Erythroblast (primary cell): ENCODE data around the gene CCDC102B.

Source experiments
- GATA1 ChIP-seq: IDR thresholded peaks from 2 replicates; pipeline ENCODE4 v1.6.1; 2011; ENCODE audit warnings: low read depth, mild to moderate bottlenecking, control low read depth, low read length, moderate library complexity
- POLR2A ChIP-seq: IDR thresholded peaks from 2 replicates; pipeline ENCODE4 v1.6.1; 2011; ENCODE audit warnings: mild to moderate bottlenecking, low read length

DNA sequence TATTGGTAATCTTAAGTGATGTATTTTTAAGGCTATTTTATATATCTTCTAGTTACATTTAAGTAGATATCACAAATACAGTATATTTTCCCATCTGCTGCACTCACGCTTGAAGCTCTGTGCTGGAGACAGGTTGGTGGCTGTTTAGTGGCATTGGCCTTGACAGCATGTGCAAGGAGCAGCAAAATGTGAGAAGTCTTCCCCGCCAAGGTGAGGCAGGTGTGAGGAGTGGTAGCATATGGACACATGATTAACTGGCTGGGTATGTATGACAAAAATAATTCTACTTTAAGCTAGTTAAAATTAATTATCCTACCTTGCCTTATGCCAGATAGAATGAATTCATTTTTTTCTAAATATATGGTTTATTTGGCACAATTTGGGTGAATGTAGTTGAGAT, 117.2 kb downstream of the CCDC102B start:
- TF ChIP-seq POLR2A (no peak), GATA1 (no peak)
